Measurements from ENCODE around the gene FADS1. TPM values are rescaled to one million over a fixed set of nuclear protein-coding genes. Genes with fewer than 3 reads are reported as not detected.

The FADS1 gene
- total RNA-seq, 1 donor from 2014 or later = 64.7 TPM

DNA sequence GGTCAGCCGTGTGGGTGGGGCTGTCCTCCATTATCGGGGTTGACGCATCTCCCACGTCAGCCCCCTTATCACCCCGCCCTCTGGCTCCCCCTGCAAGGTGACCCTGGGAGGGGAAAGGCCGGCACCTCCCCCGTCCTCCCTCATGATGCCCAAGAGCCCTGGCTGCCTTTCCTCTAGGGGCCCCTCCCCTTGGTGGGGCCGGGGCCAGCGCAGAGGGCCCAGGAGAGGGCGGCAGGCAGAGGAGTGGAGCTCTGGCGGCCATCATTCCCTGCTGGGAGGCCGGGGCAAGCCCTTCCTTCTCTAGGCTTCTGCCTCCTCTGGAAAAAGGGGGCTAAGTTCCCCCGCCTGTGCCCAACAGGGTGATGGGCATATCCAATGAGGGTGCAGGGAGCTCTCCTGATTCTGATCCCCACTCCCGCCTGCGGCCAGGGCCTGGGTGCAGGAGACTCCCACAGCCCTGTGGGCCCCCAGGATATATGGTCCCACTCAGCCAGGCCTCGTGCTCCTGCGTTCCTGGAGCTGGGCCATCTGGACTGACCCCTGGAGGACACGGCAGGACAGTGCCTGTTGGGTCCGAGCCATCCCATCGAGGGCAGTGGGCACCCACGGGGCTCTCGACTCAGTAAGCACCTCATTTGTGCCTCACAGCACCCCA is 52.1 kb downstream of the FADS1 start:
- no peak for DNase-seq (ENCODE audit: extremely low read depth, low read depth, low spot score)

- no peak for DNase-seq (ENCODE audit: extremely low read depth, low read depth, low spot score)
These were observed 52.7 kb downstream of the FADS1 start for GRCh38 chr11:61763930-61764605.

GRCh38 chr11:61762798-61763197 is 54.0 kb downstream of the FADS1 start:
- no peak for DNase-seq (ENCODE audit: extremely low read depth, low read depth, low spot score)

- no peak for DNase-seq (ENCODE audit: extremely low read depth, low read depth, low spot score)
These were observed 54.6 kb downstream of the FADS1 start for GRCh38 chr11:61762223-61762615.

GRCh38 chr11:61761440-61762222 is 55.2 kb downstream of the FADS1 start:
- DNase-seq (ENCODE audit: extremely low read depth, low read depth, low spot score) = no peak

DNA sequence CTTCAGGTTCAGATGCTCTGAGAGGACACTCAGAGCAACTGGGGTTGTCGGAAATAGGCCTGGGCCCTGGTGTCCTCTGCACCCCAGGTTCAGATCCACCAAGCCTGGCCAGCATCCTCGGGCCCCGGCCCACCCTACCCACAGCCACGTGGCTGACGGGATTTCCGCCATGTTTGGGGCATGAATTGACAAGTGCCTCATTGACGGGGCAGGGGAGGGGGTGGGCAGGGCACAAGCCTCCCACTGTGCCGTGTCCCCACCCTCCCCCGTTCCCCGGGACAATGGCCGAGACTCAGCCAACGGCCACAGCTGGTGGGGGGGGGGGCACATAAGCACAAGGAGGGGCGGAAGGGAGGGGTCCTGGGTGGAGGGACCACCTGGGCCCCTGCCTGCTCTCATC is 55.9 kb downstream of the FADS1 start:
- DNase-seq (ENCODE audit: extremely low read depth, low read depth, low spot score) = no peak

DNA sequence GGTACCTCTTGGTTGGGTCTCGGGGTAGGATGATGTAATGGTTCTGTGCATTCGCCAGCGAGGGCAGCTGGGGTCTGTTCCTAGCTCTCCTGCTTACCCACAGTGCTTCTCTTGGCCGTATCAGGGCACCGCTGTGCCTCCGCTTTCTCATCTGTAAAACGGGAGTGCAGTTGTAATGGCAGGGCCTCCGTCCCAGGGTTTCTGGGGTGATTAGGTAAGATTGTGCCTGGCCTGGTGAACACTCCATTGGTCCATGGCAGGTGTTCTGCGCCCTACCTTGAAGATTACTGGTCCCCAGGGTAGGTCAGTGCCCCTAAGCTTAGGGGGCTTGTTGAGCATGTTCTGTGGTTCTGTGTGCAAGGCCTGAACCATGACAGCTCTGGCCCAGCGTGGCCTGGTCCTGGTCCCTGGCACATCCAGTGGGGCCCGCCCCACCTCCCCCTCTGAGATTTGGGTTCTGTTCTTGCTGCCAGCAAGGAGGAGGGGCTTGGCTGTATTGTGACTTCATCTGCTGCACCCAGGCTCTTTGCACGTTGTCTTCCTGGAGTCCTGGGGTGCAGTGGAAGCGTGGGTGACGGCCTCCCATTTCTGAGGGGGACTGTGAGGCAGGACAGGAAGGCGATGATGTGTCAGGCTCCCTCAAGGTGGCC is 59.5 kb downstream of the FADS1 start:
- no peak for DNase-seq (ENCODE audit: extremely low read depth, low read depth, low spot score)

DNA sequence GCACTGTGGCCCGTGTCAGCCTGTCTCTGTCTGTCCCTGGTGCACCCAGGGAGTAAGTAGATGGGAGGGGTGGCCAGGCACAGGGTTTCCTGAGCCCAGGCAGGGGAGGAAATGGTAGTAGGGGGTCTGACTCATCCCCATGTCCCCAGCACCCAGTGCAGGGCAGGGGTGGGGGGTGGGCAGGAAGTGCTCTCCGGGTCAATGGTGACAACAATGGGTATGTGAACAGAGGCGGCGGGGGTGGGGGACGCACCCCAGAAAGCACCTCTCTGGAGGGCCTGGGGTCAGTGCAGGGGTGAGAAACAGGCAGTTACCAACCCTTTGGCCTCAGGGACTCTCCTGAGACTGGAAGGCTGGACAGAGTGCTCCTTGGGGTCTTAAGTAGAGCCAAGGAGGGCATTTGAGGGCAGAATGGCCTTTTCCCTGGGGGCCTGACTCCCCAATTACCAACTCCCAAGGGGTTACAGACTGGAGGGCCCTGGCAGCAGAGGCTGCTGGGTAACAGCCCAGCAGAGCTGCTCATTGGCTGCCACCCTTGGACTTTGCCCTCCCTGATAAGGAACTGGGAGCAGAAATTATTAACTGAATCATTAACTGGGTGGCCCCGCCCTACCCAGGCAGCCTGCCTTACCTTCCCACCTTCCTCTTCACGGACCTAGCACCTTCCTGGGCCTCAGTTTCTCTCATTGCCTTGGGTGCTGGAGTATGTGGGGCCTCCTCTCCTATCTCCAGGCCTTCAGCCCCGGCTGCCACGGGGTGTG is 60.2 kb downstream of the FADS1 start:
- DNase-seq (ENCODE audit: extremely low read depth, low read depth, low spot score) = no peak

GRCh38 chr11:61756147-61756451 is 60.7 kb downstream of the FADS1 start:
- no peak for DNase-seq (ENCODE audit: extremely low read depth, low read depth, low spot score)

GRCh38 chr11:61754534-61755482 is 62.0 kb downstream of the FADS1 start:
- no peak for DNase-seq (ENCODE audit: extremely low read depth, low read depth, low spot score)

DNA sequence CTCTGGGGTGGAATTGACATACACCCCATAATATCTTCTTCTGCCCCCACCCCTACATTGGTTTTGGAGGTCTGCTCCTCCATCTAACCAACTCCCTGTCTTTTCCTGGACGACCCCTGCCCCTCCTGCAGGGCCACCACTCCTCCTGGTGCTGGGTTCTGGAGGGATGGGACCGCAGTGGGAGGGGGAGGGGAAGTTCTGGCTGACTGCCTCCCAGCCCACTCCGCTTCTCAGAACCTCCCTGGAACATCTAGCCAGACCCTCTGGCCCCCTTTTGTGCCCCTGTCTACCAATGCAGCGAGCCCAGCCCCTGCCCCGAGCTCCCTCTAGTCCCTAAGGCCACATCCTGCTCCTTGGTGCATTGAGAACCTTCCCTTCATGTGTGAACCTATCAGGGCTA is 63.1 kb downstream of the FADS1 start:
- no peak for DNase-seq (ENCODE audit: extremely low read depth, low read depth, low spot score)

GRCh38 chr11:61752925-61753521 is 63.8 kb downstream of the FADS1 start:
- DNase-seq (ENCODE audit: extremely low read depth, low read depth, low spot score) = no peak

DNA sequence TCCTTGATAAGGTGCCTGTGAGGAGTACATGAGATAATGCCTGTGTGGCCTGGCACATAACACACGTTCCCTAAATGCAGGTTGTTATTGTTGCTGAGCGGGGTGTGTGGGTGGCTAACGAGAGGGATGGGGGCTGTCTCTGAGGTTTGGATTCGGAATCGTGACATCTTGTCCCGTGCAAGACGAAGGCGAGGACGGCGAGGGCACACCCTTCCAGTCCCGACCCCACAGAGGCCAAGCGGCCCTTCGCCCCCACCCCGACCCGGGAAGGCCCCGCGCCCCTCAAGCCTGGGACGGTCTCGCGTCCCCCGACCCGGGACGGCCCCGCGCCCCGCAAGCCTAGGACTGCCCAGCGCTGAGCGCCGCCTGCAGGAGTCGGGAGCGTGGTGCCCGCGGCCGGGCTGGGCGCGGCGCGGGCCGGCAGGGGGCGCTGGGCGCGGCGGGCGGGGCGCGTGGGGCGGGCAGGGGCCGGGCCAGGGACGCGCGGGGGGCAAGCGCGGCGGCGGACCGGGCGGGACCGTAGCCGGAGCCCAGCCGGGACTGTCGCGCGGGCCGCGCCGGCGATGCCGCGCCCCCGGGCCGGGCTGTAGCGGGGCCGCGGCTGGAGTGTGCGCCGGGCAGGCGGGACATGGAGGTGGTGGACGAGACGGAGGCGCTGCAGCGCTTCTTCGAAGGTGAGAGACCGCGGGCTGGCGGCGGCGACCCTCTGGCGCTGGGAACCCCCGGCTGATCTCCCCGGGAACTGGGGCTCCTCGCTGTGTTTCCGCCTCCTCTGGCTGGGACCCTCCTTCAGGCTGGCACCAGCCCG is 64.5 kb downstream of the FADS1 start, which contains the start of gene MYRF:
Gene MYRF, plus strand, starts transcription at position 520 of the 808 bp plus-strand sequence. Its CDS starts 109 bp downstream, at position 629.
- DNase-seq (ENCODE audit: extremely low read depth, low read depth, low spot score) = no peak

DNA sequence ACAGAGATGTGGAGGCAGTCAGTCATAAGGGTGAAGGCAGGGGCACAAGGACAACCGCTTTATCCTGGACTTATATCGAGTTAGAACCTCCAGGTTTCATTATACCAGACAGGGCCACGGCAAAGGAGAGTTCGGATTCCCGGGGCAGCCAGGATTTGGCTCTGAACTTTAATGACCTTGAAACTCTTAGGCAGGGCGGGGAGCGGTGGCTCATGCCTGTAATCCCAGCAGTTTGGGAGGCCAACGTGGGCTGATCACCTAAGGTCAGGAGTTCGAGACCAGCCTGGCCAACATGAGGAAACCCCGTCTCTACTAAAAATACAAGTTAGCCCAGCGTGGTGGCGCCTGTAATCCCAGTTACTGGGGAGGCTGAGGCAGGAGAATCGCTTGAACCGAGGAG is 65.4 kb downstream of the FADS1 start:
- no peak for DNase-seq (ENCODE audit: extremely low read depth, low read depth, low spot score)

- no peak for DNase-seq (ENCODE audit: extremely low read depth, low read depth, low spot score)
These were observed 66.1 kb downstream of the FADS1 start for GRCh38 chr11:61750631-61751273.
